DND-41 (cell line): ENCODE results near the gene SLC16A3.

Experiments
- ATAC-seq: fragments of 200-7000 bp; cut with Tn5 transposase; 3 replicates; pipeline ENCODE4 v1.9.1; 2021; ENCODE audit warnings: low read depth; ENCODE audit not compliant: insufficient read depth
- DNase-seq: peaks from one replicate; pipeline ENCODE4 v3.0.0-alpha.2; 2020
- H2AFZ ChIP-seq: 2 replicates; pipeline ENCODE4 v1.6.0; 2012; ENCODE audit warnings: low read depth, low read length
- H3K27ac ChIP-seq: 2 replicates; pipeline ENCODE4 v1.5.1; 2012; ENCODE audit warnings: low read length, inconsistent platforms
- H3K27me3 ChIP-seq: fragments of 200-600 bp; sonication (generic); 2 replicates; pipeline ENCODE4 v1.6.0; 2012; ENCODE audit warnings: low read length, mild to moderate bottlenecking, inconsistent platforms; ENCODE audit not compliant: insufficient read depth, poor library complexity
- H3K36me3 ChIP-seq: 2 replicates; pipeline ENCODE4 v1.5.1; 2012; ENCODE audit warnings: low read length, inconsistent platforms; ENCODE audit not compliant: insufficient read depth
- H3K4me1 ChIP-seq: 2 replicates; pipeline ENCODE4 v1.5.1; 2012; ENCODE audit warnings: mild to moderate bottlenecking, low read length; ENCODE audit not compliant: insufficient read depth
- H3K4me2 ChIP-seq: 2 replicates; pipeline ENCODE4 v1.6.0; 2012; ENCODE audit warnings: mild to moderate bottlenecking, moderate library complexity, low read length, inconsistent platforms; ENCODE audit not compliant: insufficient read depth
- H3K4me3 ChIP-seq, 2 experiments: fragments of 200-600 bp in 1 of 2; shearing (Covaris generic) in 1 of 2; 2 replicates each; pipeline ENCODE4 v1.5.1; 2012 to 2016; ENCODE audit warnings: inconsistent platforms in 2 of 2, low read length in 2 of 2, mild to moderate bottlenecking in 2 of 2, low read depth in 1 of 2, moderate library complexity in 1 of 2
- H3K79me2 ChIP-seq: 2 replicates; pipeline ENCODE4 v1.6.0; 2012; ENCODE audit warnings: low read length, inconsistent platforms; ENCODE audit not compliant: insufficient read depth
- H3K9ac ChIP-seq: 2 replicates; pipeline ENCODE4 v1.6.0; 2012; ENCODE audit warnings: low read depth, mild to moderate bottlenecking, inconsistent platforms, low read length, moderate library complexity
- H3K9me3 ChIP-seq: 2 replicates; pipeline ENCODE4 v1.5.1; 2012; ENCODE audit warnings: low read length, moderate library complexity, mild to moderate bottlenecking, inconsistent platforms; ENCODE audit not compliant: insufficient read depth, severe bottlenecking
- H4K20me1 ChIP-seq: 2 replicates; pipeline ENCODE4 v1.6.0; 2012; ENCODE audit warnings: low read length; ENCODE audit not compliant: insufficient read depth
- EZH2 ChIP-seq: IDR thresholded peaks from 3 replicates; pipeline ENCODE4 v1.6.1; 2012; ENCODE audit warnings: borderline replicate concordance, low read depth, mild to moderate bottlenecking, moderate library complexity, low read length, inconsistent platforms; ENCODE audit not compliant: severe bottlenecking
- TF ChIP-seq, protein P1 (sequence below): IDR thresholded peaks from 2 replicates; pipeline ENCODE4 v1.5.1; 2012; ENCODE audit warnings: borderline replicate concordance, low read length, moderate library complexity, mild to moderate bottlenecking; ENCODE audit not compliant: poor library complexity, severe bottlenecking; ENCODE audit errors: extremely low read depth

Gene SLC16A3

DNA sequence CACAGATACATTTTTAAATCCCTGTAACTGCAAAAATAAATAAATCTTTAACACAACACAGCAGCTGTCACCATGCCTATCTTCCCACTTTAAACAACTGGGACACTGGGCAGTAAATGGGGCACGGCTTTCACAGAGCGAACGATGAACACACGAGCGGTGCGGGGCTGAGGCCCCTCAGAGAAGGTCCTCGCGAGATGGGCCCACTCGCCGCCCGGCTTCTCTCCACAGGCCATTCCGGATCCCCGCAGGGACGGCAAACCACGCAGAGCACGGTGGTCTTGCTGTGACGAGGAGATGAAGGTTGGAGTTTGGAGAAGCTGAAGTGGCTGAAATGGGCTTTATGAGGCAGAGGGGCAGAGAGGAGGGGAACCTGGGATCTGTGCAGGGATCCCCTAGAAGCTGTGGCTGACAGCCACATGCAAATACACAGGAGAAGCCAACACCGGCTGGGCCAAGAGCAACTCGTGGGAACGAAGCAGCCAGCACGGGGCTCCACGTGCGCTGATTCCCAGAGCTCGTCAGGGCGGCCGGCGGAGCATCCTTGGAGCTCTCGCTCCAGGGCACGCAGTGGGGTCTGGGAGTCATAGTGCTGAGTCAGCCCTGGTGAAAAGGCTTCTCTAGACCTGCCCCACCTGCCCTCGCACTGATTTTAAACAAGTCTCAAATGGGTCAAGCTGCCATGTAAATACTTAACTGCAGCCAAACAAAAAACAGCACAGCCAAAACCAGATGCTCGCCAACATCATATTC, 47.9 kb upstream of the SLC16A3 start:
- Histone ChIP-seq H3K9me3 (no peaks in the 10 kb centered on the region), H3K27ac (no peak overlapping the region), H3K4me2 (no peak overlapping the region), H3K36me3 (peaks cover 64% of the 10 kb centered on the region), H4K20me1 (no peaks in the 10 kb centered on the region), H3K27me3 (no peaks in the 10 kb centered on the region), H3K4me3 (no peak overlapping the region), H3K9ac (no peak overlapping the region), H3K4me1 (no peaks in the 10 kb centered on the region), H3K79me2 (no peaks in the 10 kb centered on the region), H2AFZ (no peak overlapping the region)
- no peak for ATAC-seq
- no peak for DNase-seq
- no peak for TF ChIP-seq EZH2
- TF ChIP-seq, protein P1, sequence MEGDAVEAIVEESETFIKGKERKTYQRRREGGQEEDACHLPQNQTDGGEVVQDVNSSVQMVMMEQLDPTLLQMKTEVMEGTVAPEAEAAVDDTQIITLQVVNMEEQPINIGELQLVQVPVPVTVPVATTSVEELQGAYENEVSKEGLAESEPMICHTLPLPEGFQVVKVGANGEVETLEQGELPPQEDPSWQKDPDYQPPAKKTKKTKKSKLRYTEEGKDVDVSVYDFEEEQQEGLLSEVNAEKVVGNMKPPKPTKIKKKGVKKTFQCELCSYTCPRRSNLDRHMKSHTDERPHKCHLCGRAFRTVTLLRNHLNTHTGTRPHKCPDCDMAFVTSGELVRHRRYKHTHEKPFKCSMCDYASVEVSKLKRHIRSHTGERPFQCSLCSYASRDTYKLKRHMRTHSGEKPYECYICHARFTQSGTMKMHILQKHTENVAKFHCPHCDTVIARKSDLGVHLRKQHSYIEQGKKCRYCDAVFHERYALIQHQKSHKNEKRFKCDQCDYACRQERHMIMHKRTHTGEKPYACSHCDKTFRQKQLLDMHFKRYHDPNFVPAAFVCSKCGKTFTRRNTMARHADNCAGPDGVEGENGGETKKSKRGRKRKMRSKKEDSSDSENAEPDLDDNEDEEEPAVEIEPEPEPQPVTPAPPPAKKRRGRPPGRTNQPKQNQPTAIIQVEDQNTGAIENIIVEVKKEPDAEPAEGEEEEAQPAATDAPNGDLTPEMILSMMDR, result no peak

DNA sequence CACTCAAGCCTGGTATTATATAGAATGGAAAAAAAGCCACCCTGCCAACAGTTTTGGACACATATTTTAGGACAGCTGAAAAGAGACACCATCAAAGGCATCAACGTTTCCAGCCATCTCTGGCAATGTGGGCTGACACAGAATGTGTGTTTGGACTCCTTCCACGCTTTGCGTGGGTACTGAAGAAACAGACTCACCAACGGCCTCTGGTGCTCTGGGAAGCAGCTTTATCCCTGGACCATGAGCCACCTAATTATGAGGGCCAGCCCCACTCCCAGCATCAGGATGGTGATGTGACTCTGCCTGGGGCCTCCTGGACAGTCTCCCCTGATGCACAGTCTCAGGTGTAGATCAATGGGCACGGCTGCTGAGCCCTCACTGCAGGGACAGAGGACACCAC, 44.1 kb upstream of the SLC16A3 start:
- Histone ChIP-seq H3K4me3 (no peak overlapping the region), H3K79me2 (no peaks in the 10 kb centered on the region), H3K9me3 (no peaks in the 10 kb centered on the region), H3K36me3 (peaks cover 50% of the 10 kb centered on the region), H3K27ac (no peak overlapping the region), H3K4me2 (no peak overlapping the region), H2AFZ (no peak overlapping the region), H3K4me1 (no peaks in the 10 kb centered on the region), H3K27me3 (no peaks in the 10 kb centered on the region), H3K9ac (no peak overlapping the region), H4K20me1 (no peaks in the 10 kb centered on the region)
- DNase-seq (no peak), ATAC-seq (no peak)
- TF ChIP-seq EZH2, result no peak
- TF ChIP-seq, protein P1, result no peak

DNA sequence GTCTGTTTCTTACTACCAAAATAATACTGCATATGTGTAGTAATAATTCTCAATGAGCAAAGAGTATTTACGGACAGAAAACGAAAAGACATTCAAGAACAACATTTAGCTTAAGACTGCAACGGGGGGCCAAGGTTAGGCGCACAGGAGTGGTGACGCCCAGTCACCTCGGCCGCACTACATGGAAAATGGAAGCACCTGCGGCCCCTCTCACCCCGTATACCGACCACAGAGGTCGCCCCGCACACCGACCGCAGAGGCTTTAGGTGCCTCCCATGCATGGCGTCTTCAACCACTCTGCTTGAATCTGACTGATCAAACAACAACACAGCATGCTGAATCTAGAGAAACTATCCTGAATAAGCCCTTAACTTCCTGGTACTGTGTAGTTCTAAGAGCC, 42.6 kb upstream of the SLC16A3 start:
- peaks cover 39% of the 10 kb centered on the region for H3K36me3 ChIP-seq
- H3K79me2 ChIP-seq, result no peaks in the 10 kb centered on the region
- H2AFZ ChIP-seq, result no peak overlapping the region
- no peak overlapping the region for H3K9ac ChIP-seq
- no peak overlapping the region for H3K4me3 ChIP-seq
- no peak overlapping the region for H3K27ac ChIP-seq
- DNase-seq (no peak), ATAC-seq (no peak)
- TF ChIP-seq, protein P1, result no peak
- no peak for TF ChIP-seq EZH2
- H3K4me2 ChIP-seq, result no peak overlapping the region
- no peaks in the 10 kb centered on the region for H4K20me1 ChIP-seq
- H3K9me3 ChIP-seq, result no peaks in the 10 kb centered on the region
- H3K27me3 ChIP-seq, result no peaks in the 10 kb centered on the region
- no peaks in the 10 kb centered on the region for H3K4me1 ChIP-seq

DNA sequence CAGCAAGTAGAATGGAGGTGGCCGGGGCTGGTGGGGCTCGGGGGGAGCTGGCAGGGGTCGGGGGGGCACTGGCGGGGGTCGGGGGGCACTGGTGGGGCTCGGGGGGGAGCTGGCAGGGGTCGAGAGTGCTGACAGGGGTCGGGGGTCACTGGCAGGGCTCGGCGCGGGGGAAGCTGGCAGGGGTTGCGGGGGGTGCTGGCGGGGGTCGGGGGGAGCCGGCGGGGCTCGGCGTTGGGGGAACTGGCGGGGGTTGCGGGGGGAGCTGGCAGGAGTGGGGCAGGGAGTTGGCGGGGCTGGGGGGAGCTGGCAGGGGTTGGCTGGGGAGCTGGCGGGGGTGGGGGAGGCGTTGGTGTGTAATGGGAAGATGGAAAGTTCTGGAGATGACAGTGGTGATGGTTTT, 41.3 kb upstream of the SLC16A3 start:
- ATAC-seq, result no peak
- TF ChIP-seq, protein P1, result no peak
- no peak for TF ChIP-seq EZH2
- H3K27me3 ChIP-seq, result no peaks in the 10 kb centered on the region
- no peaks in the 10 kb centered on the region for H3K4me1 ChIP-seq
- no peak for DNase-seq
- no peak overlapping the region for H3K4me2 ChIP-seq
- no peak overlapping the region for H3K4me3 ChIP-seq
- H3K9ac ChIP-seq, result no peak overlapping the region
- no peak overlapping the region for H2AFZ ChIP-seq
- no peaks in the 10 kb centered on the region for H3K9me3 ChIP-seq
- H3K36me3 ChIP-seq, result peaks cover 41% of the 10 kb centered on the region
- no peaks in the 10 kb centered on the region for H4K20me1 ChIP-seq
- no peak overlapping the region for H3K27ac ChIP-seq
- no peaks in the 10 kb centered on the region for H3K79me2 ChIP-seq
